NCI-H2196 treated with DMSO at 0.1 percent for 48 hours (cell line): ENCODE results near the gene PDE11A.

Experiments used
- DNase-seq: peaks from one replicate; lab custom pipeline; 2025; ENCODE audit not compliant: unreplicated experiment; lab: John Stamatoyannopoulos, UW

The PDE11A gene

GRCh38 chr2:177730363-177730762 is 342.2 kb downstream of the PDE11A start:
- DNase-seq = no peak

- DNase-seq = no peak
Measured at GRCh38 chr2:177728920-177729319, 343.7 kb downstream of the PDE11A start.

- no peak for DNase-seq
Measured at GRCh38 chr2:177728399-177728765, 344.2 kb downstream of the PDE11A start.

GRCh38 chr2:177727577-177728398 is 344.8 kb downstream of the PDE11A start:
- DNase-seq = no peak

- DNase-seq = no peak
Measured at GRCh38 chr2:177726931-177727348, 345.6 kb downstream of the PDE11A start.

- peak; percentile 47 for DNase-seq
Measured at GRCh38 chr2:177724398-177725287, 347.9 kb downstream of the PDE11A start.

GRCh38 chr2:177723235-177723634 is 349.3 kb downstream of the PDE11A start:
- no peak for DNase-seq

- no peak for DNase-seq
Measured at GRCh38 chr2:177721818-177722567, 350.6 kb downstream of the PDE11A start.

GRCh38 chr2:177721087-177721486 is 351.5 kb downstream of the PDE11A start:
- DNase-seq = no peak

- no peak for DNase-seq
Measured at GRCh38 chr2:177717831-177718618, 354.6 kb downstream of the PDE11A start.

GRCh38 chr2:177716484-177716883 is 356.1 kb downstream of the PDE11A start:
- DNase-seq = no peak

- no peak for DNase-seq
Measured at GRCh38 chr2:177715771-177716170, 356.8 kb downstream of the PDE11A start.

- no peak for DNase-seq
Measured at GRCh38 chr2:177714704-177715103, 357.9 kb downstream of the PDE11A start.

GRCh38 chr2:177712462-177712861 is 360.1 kb downstream of the PDE11A start:
- DNase-seq = no peak

GRCh38 chr2:177711483-177712265 is 360.9 kb downstream of the PDE11A start:
- no peak for DNase-seq

- no peak for DNase-seq
Measured at GRCh38 chr2:177710889-177711288, 361.7 kb downstream of the PDE11A start.

GRCh38 chr2:177709986-177710401 is 362.6 kb downstream of the PDE11A start:
- no peak for DNase-seq

GRCh38 chr2:177708660-177709444 is 363.7 kb downstream of the PDE11A start:
- no peak for DNase-seq

GRCh38 chr2:177708106-177708505 is 364.5 kb downstream of the PDE11A start:
- no peak for DNase-seq
